Endothelial cell of umbilical vein (primary cell): Measurements from ENCODE around the gene EP400. TPM values are rescaled to one million over a fixed set of nuclear protein-coding genes. Genes with fewer than 3 reads are reported as not detected.

ENCODE experiments used
- BruUV-seq: library from RNA; stranded (reverse); fragments of 400-500 nt; replicated peaks from 2 replicates; lab custom pipeline; 2021; lab: Mats Ljungman, UMichigan
- CTCF ChIA-PET: fragments of 300-600, 350-600 bp; sonication (Branson Sonifier 250); formaldehyde crosslinking; loops from one replicate; lab custom pipeline; 2021; ENCODE audit warnings: antibody characterized with exemption, inconsistent platforms; lab: Charles Lee
- POLR2A ChIA-PET: fragments of 300-600, 350-600 bp; sonication (Branson Sonifier 250); formaldehyde crosslinking; loops from one replicate; lab custom pipeline; 2021; ENCODE audit warnings: antibody characterized with exemption, inconsistent platforms; lab: Charles Lee
- DNase-seq: peaks from one replicate; pipeline ENCODE4 v3.0.0-alpha.2; 2011; ENCODE audit warnings: low read depth, low spot score
- FAIRE-seq: peaks from 2 replicates; lab custom pipeline; 2011; peaks lifted over from hg19 to GRCh38; lab: Jason Lieb, UNC
- H2AFZ ChIP-seq: 2 replicates; pipeline ENCODE4 v1.6.0; 2012; ENCODE audit warnings: low read depth, low read length, control low read depth, inconsistent platforms
- H3K27ac ChIP-seq: 2 replicates; pipeline ENCODE4 v1.5.1; 2011; ENCODE audit warnings: low read depth, mild to moderate bottlenecking, control low read depth, low read length, moderate library complexity; ENCODE audit not compliant: insufficient read depth
- H3K27me3 ChIP-seq, 2 experiments: 2 replicates each; pipeline versions ENCODE4 v1.6.0 to v1.6.1; 2011; ENCODE audit warnings: low read length in 2 of 2, mixed read lengths in 1 of 2; ENCODE audit not compliant: control insufficient read depth in 2 of 2, insufficient read depth in 2 of 2
- H3K36me3 ChIP-seq, 2 experiments: 2 replicates in 1 of 2; 3 replicates in 1 of 2; pipeline ENCODE4 v1.5.1; 2011; ENCODE audit warnings: low read length in 2 of 2, mild to moderate bottlenecking in 1 of 2, moderate library complexity in 1 of 2; ENCODE audit not compliant: control insufficient read depth in 2 of 2, insufficient read depth in 2 of 2; ENCODE audit errors: extremely low read depth in 1 of 2
- H3K4me1 ChIP-seq: 3 replicates; pipeline ENCODE4 v1.5.1; 2011; ENCODE audit warnings: mild to moderate bottlenecking, low read length; ENCODE audit not compliant: control insufficient read depth, insufficient read depth; ENCODE audit errors: extremely low read depth
- H3K4me2 ChIP-seq: 2 replicates; pipeline ENCODE4 v1.6.1; 2011; ENCODE audit warnings: low read length, control low read depth, mixed read lengths; ENCODE audit not compliant: insufficient read depth
- H3K4me3 ChIP-seq, 3 experiments: fragments of 200-600 bp in 1 of 3; sonication (generic), shearing (Covaris generic) in 1 of 3; replicated peaks in 1 of 3; 2 replicates each; pipeline ENCODE4 v1.5.1; 2011 to 2016; ENCODE audit warnings: control low read depth in 3 of 3, low read length in 3 of 3, mild to moderate bottlenecking in 2 of 3, inconsistent platforms in 1 of 3, low read depth in 1 of 3, moderate library complexity in 1 of 3; ENCODE audit not compliant: insufficient read depth in 1 of 3
- H3K79me2 ChIP-seq: 2 replicates; pipeline ENCODE4 v1.6.0; 2012; ENCODE audit warnings: low read length, inconsistent platforms; ENCODE audit not compliant: control insufficient read depth, insufficient read depth
- H3K9ac ChIP-seq: replicated peaks from 2 replicates; pipeline ENCODE3; 2011; ENCODE audit warnings: low read length, control low read depth; ENCODE audit not compliant: insufficient read depth; ENCODE audit errors: extremely low read depth
- H3K9me1 ChIP-seq: replicated peaks from 3 replicates; pipeline ENCODE4 v1.6.0; 2011; ENCODE audit warnings: mild to moderate bottlenecking, low read length; ENCODE audit not compliant: control insufficient read depth, insufficient read depth; ENCODE audit errors: extremely low read depth
- H3K9me3 ChIP-seq: replicated peaks from 2 replicates; pipeline ENCODE4 v1.5.1; 2012; ENCODE audit warnings: low read length, inconsistent platforms; ENCODE audit not compliant: control insufficient read depth, insufficient read depth
- H4K20me1 ChIP-seq: replicated peaks from 2 replicates; pipeline ENCODE3; 2011; ENCODE audit warnings: mild to moderate bottlenecking, low read length; ENCODE audit not compliant: control insufficient read depth, insufficient read depth; ENCODE audit errors: extremely low read depth
- CTCF ChIP-seq, 2 donors: IDR thresholded peaks; 1 replicate in 1 of 2; 2 replicates in 1 of 2; pipeline ENCODE4 v1.5.1; 2011; ENCODE audit warnings: low read length in 2 of 2, mild to moderate bottlenecking in 2 of 2, moderate library complexity in 2 of 2, control low read depth in 1 of 2, inconsistent platforms in 1 of 2, low read depth in 1 of 2; ENCODE audit not compliant: insufficient read depth in 1 of 2; ENCODE audit errors: extremely low read depth in 1 of 2
- EZH2 ChIP-seq: IDR thresholded peaks from 2 replicates; pipeline ENCODE4 v1.6.1; 2012; ENCODE audit warnings: borderline replicate concordance, low read depth, mild to moderate bottlenecking, moderate library complexity, low read length, inconsistent platforms; ENCODE audit not compliant: severe bottlenecking
- FOS ChIP-seq: IDR thresholded peaks from 2 replicates; pipeline ENCODE4 v1.6.1; 2011; ENCODE audit warnings: mild to moderate bottlenecking, low read length, moderate library complexity, borderline replicate concordance; ENCODE audit not compliant: insufficient read depth
- GATA2 ChIP-seq: IDR thresholded peaks from 2 replicates; pipeline ENCODE4 v1.7.0; 2011; ENCODE audit warnings: low read depth, mild to moderate bottlenecking, moderate library complexity, mixed read lengths, low read length; ENCODE audit not compliant: insufficient read length, insufficient read depth
- JUN ChIP-seq: IDR thresholded peaks from 2 replicates; pipeline ENCODE4 v1.6.1; 2011; ENCODE audit warnings: borderline replicate concordance, low read depth; ENCODE audit not compliant: insufficient read length, insufficient read depth
- MAX ChIP-seq: IDR thresholded peaks from 2 replicates; pipeline ENCODE4 v1.6.1; 2011; ENCODE audit not compliant: insufficient read depth, insufficient read length
- MYC ChIP-seq: IDR thresholded peaks from one replicate; pipeline ENCODE4 v1.6.1; 2011; ENCODE audit warnings: mild to moderate bottlenecking, low read depth, low read length
- POLR2A ChIP-seq: IDR thresholded peaks from 2 replicates; pipeline ENCODE4 v1.6.1; 2012; ENCODE audit warnings: low read depth, mild to moderate bottlenecking, control low read depth, low read length
- POLR2AphosphoS5 ChIP-seq: IDR thresholded peaks from 2 replicates; pipeline ENCODE4 v1.6.1; 2012; ENCODE audit warnings: low read depth, mild to moderate bottlenecking, control low read depth, low read length, moderate library complexity; ENCODE audit not compliant: insufficient read depth
- dilution Hi-C: fragments of 300-500 bp; cut with MboI; formaldehyde crosslinking; loops from one replicate; pipeline ENCODE4 v1.15.0; 2019; ENCODE audit warnings: low sequenced_read_pairs; ENCODE audit not compliant: extremely low pct_ligation_motif_present
- intact Hi-C: fragments of 100-400 bp; cut with micrococcal nuclease; formaldehyde crosslinking; loops from one replicate; pipeline ENCODE4 v1.10.0; 2022
- polyA plus RNA-seq, 4 experiments: library from polyadenylated mRNA; depleted of rRNA in 3 of 4; stranded (reverse) in 3 of 4; unstranded in 1 of 4; fragments of >200 nt; gene quantifications; 2 replicates each; pipeline versions ENCODE4 v1.2.1 to v1.2.3, GENCODE V29; 2011 to 2012; ENCODE audit warnings: missing spikeins in 1 of 4
- total RNA-seq: library from RNA; stranded (reverse); gene quantifications from 2 replicates; pipeline ENCODE4 v1.2.3, GENCODE V29; 2021

Gene EP400
- total and polyA plus RNA-seq, 2 donors (not counting 3 experiments of a cell fraction or from before 2014, with no cell fraction given), result 9.0 to 57.7 TPM

GRCh38 chr12:131920157-131920508 lies 29.6 kb upstream of the EP400 start:
- CTCF ChIA-PET, result no interaction called here
- intact Hi-C loops, result no loop called here

More at GRCh38 chr12:131920157-131920508, 29.6 kb upstream of the EP400 start:
- Histone ChIP-seq H3K79me2 (no peaks in the 10 kb centered on the region), H3K9ac (no peak overlapping the region), H4K20me1 (no peaks in the 10 kb centered on the region), H3K9me3 (no peaks in the 10 kb centered on the region), H3K27me3 (no peaks in the 10 kb centered on the region), H3K4me2 (no peak overlapping the region), H3K4me3 (no peak overlapping the region), H3K4me1 (no peaks in the 10 kb centered on the region), H3K9me1 (no peaks in the 10 kb centered on the region), H2AFZ (no peak overlapping the region), H3K27ac (no peak overlapping the region), H3K36me3 (peaks cover 0 to 37% of the 10 kb centered on the region in 2 experiments)
- DNase-seq (no peak), FAIRE-seq (no peak)
- dilution Hi-C loops, result no loop called here
- BruUV-seq, result no TSS peak
- TF ChIP-seq FOS (no peak), EZH2 (no peak), POLR2AphosphoS5 (no peak), MAX (no peak), JUN (no peak), POLR2A (no peak), GATA2 (no peak), MYC (no peak), CTCF (IDR thresholded peaks at IDR 0.05; ENCODE audit: extremely low read depth in 1 of 2, insufficient read depth in 1 of 2, low read depth in 1 of 2, low read length in 2 of 2) (no peak)
- POLR2A ChIA-PET, result no interaction called here
